Measurements from ENCODE around the gene BACE1-AS. TPM values are rescaled to one million over a fixed set of nuclear protein-coding genes. Genes with fewer than 3 reads are reported as not detected.

The BACE1-AS gene
- total and polyA plus RNA-seq, 2 of the 8 experiments (the other 6 are each of a cell fraction or from before 2014, with no cell fraction given) = 14.9 to 17.4 TPM

DNA sequence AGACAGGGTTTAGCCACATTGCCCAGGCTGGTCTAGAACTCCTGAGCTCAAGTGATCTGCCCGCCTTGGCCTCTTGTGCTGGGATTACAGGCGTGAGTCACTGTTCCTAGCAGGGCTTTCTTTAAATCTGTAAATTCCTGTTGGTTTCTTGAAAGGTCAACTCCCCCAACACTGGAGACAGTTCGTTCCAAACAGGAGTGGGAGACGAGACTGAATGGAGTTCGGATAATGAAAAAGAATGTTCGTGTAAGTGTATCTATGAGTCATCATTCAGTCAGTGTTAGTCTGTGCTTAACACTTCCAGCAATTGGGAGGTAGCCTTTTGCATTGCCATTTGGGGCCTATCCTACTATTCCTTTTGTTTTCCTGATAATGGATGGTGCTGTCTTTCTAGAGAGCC is 10.0 kb upstream of the BACE1-AS start (continued):
- no peak for TF ChIP-seq RNF2 (IDR thresholded peaks at IDR 0.05; ENCODE audit: borderline replicate concordance, low read depth, low read length, missing control alignments, poor library complexity, severe bottlenecking)
- TF ChIP-seq TAF7 (optimal IDR thresholded peaks at IDR 0.05; ENCODE audit: borderline replicate concordance, low read depth, low read length) = no peak
- TF ChIP-seq HDAC2 (IDR thresholded peaks at IDR 0.05; ENCODE audit: borderline replicate concordance in 1 of 2, low read depth in 2 of 2, low read length in 2 of 2) = no peak
- no peak for TF ChIP-seq POLR2A (IDR thresholded peaks at IDR 0.05; ENCODE audit: control extremely low read depth in 1 of 2, low read depth in 2 of 2, low read length in 2 of 2)
- no peak for TF ChIP-seq POU5F1 (IDR thresholded peaks at IDR 0.05; ENCODE audit: low read depth, low read length)
- TF ChIP-seq KDM5A (IDR thresholded peaks at IDR 0.05; ENCODE audit: low read length) = no peak
- TF ChIP-seq PHF8 (conservative IDR thresholded peaks at IDR 0.05; ENCODE audit: low read depth, low read length) = no peak
- TF ChIP-seq SP4 (IDR thresholded peaks at IDR 0.05; ENCODE audit: low read length) = no peak
